HEK293 (cell line): Measurements from ENCODE around the gene RILPL1.
"Not testable (repeated sequence)": the region's sequence is repeated elsewhere in the genome, so short reads cannot be mapped to it uniquely, and the experiment has no call there.

Source experiments
- ATF2 ChIP-seq: fragments of 450-650 bp; formaldehyde crosslinking; IDR thresholded peaks from 2 replicates; pipeline ENCODE4 v1.5.1; 2016; ENCODE audit warnings: missing biosample characterization, missing genetic modification characterization, low read depth
- CTCF ChIP-seq: fragments of 450-650 bp; formaldehyde crosslinking; IDR thresholded peaks from 2 replicates; pipeline ENCODE4 v1.5.1; 2016; ENCODE audit warnings: missing biosample characterization, missing genetic modification characterization
- HOXA7 ChIP-seq: sonication (generic); formaldehyde crosslinking; IDR thresholded peaks from 2 replicates; pipeline ENCODE4 v1.8.1; 2022; ENCODE audit warnings: missing genetic modification reagents, borderline replicate concordance
- PATZ1 ChIP-seq: fragments of 450-650 bp; formaldehyde crosslinking; IDR thresholded peaks from 2 replicates; pipeline ENCODE4 v1.5.1; 2016; ENCODE audit warnings: missing biosample characterization, missing genetic modification characterization
- REST ChIP-seq: fragments of 450-650 bp; formaldehyde crosslinking; IDR thresholded peaks from 2 replicates; pipeline ENCODE4 v1.5.1; 2016; ENCODE audit warnings: missing biosample characterization, missing genetic modification characterization
- SCRT1 ChIP-seq: fragments of 450-650 bp; formaldehyde crosslinking; IDR thresholded peaks from 2 replicates; pipeline ENCODE4 v1.5.1; 2016; ENCODE audit warnings: missing biosample characterization, missing genetic modification characterization, borderline replicate concordance
- TRIM28 ChIP-seq: IDR thresholded peaks from 2 replicates; pipeline ENCODE4 v1.6.1; 2011; ENCODE audit warnings: low read length, control low read depth, borderline replicate concordance
- ZBTB21 ChIP-seq: fragments of 450-650 bp; formaldehyde crosslinking; IDR thresholded peaks from 2 replicates; pipeline ENCODE4 v1.5.1; 2017; ENCODE audit warnings: missing biosample characterization, missing genetic modification characterization
- ZNF169 ChIP-seq: fragments of 450-650 bp; formaldehyde crosslinking; IDR thresholded peaks from 2 replicates; pipeline ENCODE4 v1.5.1; 2016; ENCODE audit warnings: missing biosample characterization, missing genetic modification characterization
- ZNF184 ChIP-seq: fragments of 450-650 bp; IDR thresholded peaks from 2 replicates; pipeline ENCODE4 v1.5.1; 2018; ENCODE audit warnings: missing biosample characterization, mild to moderate bottlenecking, missing genetic modification characterization
- ZNF24 ChIP-seq: fragments of 450-650 bp; formaldehyde crosslinking; IDR thresholded peaks from 2 replicates; pipeline ENCODE4 v1.5.1; 2016; ENCODE audit warnings: missing biosample characterization, missing genetic modification characterization
- ZNF366 ChIP-seq: fragments of 450-650 bp; formaldehyde crosslinking; conservative IDR thresholded peaks from 2 replicates; pipeline ENCODE4 v1.5.1; 2016; ENCODE audit warnings: missing biosample characterization, missing genetic modification characterization
- ZNF433 ChIP-seq: fragments of 450-650 bp; formaldehyde crosslinking; IDR thresholded peaks from 2 replicates; pipeline ENCODE4 v1.5.1; 2016; ENCODE audit warnings: missing biosample characterization, missing genetic modification characterization, low read depth
- ZNF639 ChIP-seq: fragments of 450-650 bp; formaldehyde crosslinking; IDR thresholded peaks from 2 replicates; pipeline ENCODE4 v1.5.1; 2016; ENCODE audit warnings: missing biosample characterization, missing genetic modification characterization

GRCh38 chr12:123554843-123555242, 21.3 kb upstream of the RILPL1 start:
- not testable (repeated sequence) for TF ChIP-seq ATF2 (tag by site-specific recombination); PATZ1 (tag by site-specific recombination); CTCF; SCRT1 (tag by site-specific recombination); ZBTB21 (tag by site-specific recombination); ZNF639 (tag by site-specific recombination); ZNF366 (tag by site-specific recombination); ZNF433 (tag by site-specific recombination); REST (tag by site-specific recombination); ZNF184 (tag by site-specific recombination); ZNF24; TRIM28; ZNF169 (tag by site-specific recombination); HOXA7
